HepG2 (cell line): ENCODE measurements around the gene CACNA1G. TPM values are rescaled to one million over a fixed set of nuclear protein-coding genes. Genes with fewer than 3 reads are reported as not detected.

Experiments
- ATAC-seq: fragments of 200-7000 bp; cut with Tn5 transposase; 3 replicates; pipeline ENCODE4 v1.9.1; 2020; ENCODE audit warnings: mild to moderate bottlenecking, moderate library complexity
- BruUV-seq: library from RNA; stranded (reverse); fragments of 400-500 nt; replicated peaks from 2 replicates; lab custom pipeline; 2021; lab: Mats Ljungman, UMichigan
- CTCF ChIA-PET: fragments of 300-600 bp; formaldehyde crosslinking; extraction: SDS; loops from one replicate; lab custom pipeline; 2021; ENCODE audit warnings: low total read pairs, inconsistent platforms, low intra/inter-chr PET ratio; lab: Yijun Ruan, JAX
- POLR2A ChIA-PET: fragments of 350-600 bp; sonication (Branson Sonifier 250); formaldehyde crosslinking; loops from one replicate; lab custom pipeline; 2020; ENCODE audit warnings: antibody characterized with exemption, inconsistent platforms; lab: Yijun Ruan, JAX
- DNase-seq: peaks from one replicate; pipeline ENCODE4 v3.0.0-alpha.2; 2015; ENCODE audit warnings: low spot score
- FAIRE-seq: peaks from 3 replicates; lab custom pipeline; 2011; peaks lifted over from hg19 to GRCh38; lab: Jason Lieb, UNC
- H2AFZ ChIP-seq: one replicate; pipeline ENCODE4 v1.6.1; 2011; ENCODE audit warnings: low read length, inconsistent platforms
- H3K27ac ChIP-seq: fragments of 300-600 bp; 3 replicates; pipeline ENCODE4 v1.8.0; 2011; ENCODE audit warnings: mixed run types, mild to moderate bottlenecking, mixed read lengths, low read length, inconsistent platforms; ENCODE audit not compliant: insufficient read depth; ENCODE audit errors: extremely low read length
- H3K27me3 ChIP-seq, 2 experiments: fragments of 200-600 bp in 1 of 2; 2 replicates in 1 of 2; 3 replicates in 1 of 2; pipeline versions ENCODE4 v1.6.0 to v1.8.0; 2011; ENCODE audit warnings: low read length in 2 of 2, mild to moderate bottlenecking in 2 of 2, moderate library complexity in 2 of 2, inconsistent platforms in 1 of 2; ENCODE audit not compliant: insufficient read depth in 2 of 2, control insufficient read depth in 1 of 2
- H3K36me3 ChIP-seq, 2 experiments: fragments of 200-600 bp in 1 of 2; replicated peaks in 1 of 2; 2 replicates in 1 of 2; 3 replicates in 1 of 2; pipeline versions ENCODE4 v1.5.1 to v1.8.0; 2011; ENCODE audit warnings: low read length in 2 of 2, inconsistent platforms in 1 of 2; ENCODE audit not compliant: insufficient read depth in 2 of 2, control insufficient read depth in 1 of 2
- H3K4me1 ChIP-seq: 2 replicates; pipeline ENCODE4 v1.5.1; 2012; ENCODE audit warnings: low read length, inconsistent platforms; ENCODE audit not compliant: insufficient read depth
- H3K4me2 ChIP-seq: 2 replicates; pipeline ENCODE4 v1.6.0; 2011; ENCODE audit warnings: low read depth, low read length, inconsistent platforms
- H3K4me3 ChIP-seq, 3 experiments: fragments of 200-600 bp in 1 of 3; sonication (generic), shearing (Covaris generic) in 1 of 3; replicated peaks in 1 of 3; 2 replicates each; pipeline ENCODE4 v1.5.1; 2011 to 2016; ENCODE audit warnings: low read length in 3 of 3, inconsistent platforms in 2 of 3, low read depth in 2 of 3, mild to moderate bottlenecking in 2 of 3, control low read depth in 1 of 3, mixed read lengths in 1 of 3; ENCODE audit not compliant: insufficient read depth in 1 of 3
- H3K79me2 ChIP-seq: one replicate; pipeline ENCODE4 v1.6.1; 2011; ENCODE audit warnings: low read length, inconsistent platforms; ENCODE audit not compliant: insufficient read depth
- H3K9ac ChIP-seq: 2 replicates; pipeline ENCODE4 v1.6.0; 2011; ENCODE audit warnings: mild to moderate bottlenecking, low read depth, low read length, inconsistent platforms; ENCODE audit not compliant: insufficient read depth
- H3K9me3 ChIP-seq: 2 replicates; pipeline ENCODE4 v1.5.1; 2012; ENCODE audit warnings: mild to moderate bottlenecking, low read length
- H4K20me1 ChIP-seq: 2 replicates; pipeline ENCODE4 v1.6.0; 2011; ENCODE audit warnings: inconsistent platforms, mild to moderate bottlenecking, low read length, moderate library complexity; ENCODE audit not compliant: insufficient read depth
- CSRNP1 ChIP-seq: sonication (generic); formaldehyde crosslinking; IDR thresholded peaks from 2 replicates; pipeline ENCODE4 v1.8.1; 2023; ENCODE audit warnings: mild to moderate bottlenecking, missing genetic modification reagents
- KLF11 ChIP-seq: IDR thresholded peaks from 2 replicates; pipeline ENCODE4 v1.6.1; 2016; ENCODE audit warnings: missing compliant biosample characterization
- PCBP1 ChIP-seq: fragments of 200-400 bp; formaldehyde crosslinking; IDR thresholded peaks from 2 replicates; pipeline ENCODE4 v1.6.1; 2017; ENCODE audit warnings: mild to moderate bottlenecking, low read depth, low read length, borderline replicate concordance
- ZNF639 ChIP-seq: conservative IDR thresholded peaks from 2 replicates; pipeline ENCODE4 v1.6.1; 2018; ENCODE audit warnings: missing genetic modification reagents
- WGBS: methylation state at CpG from one replicate; pipeline ENCODE4 v1.1.6; 2017; ENCODE audit warnings: low lambda C conversion rate; 5-methylcytosine and 5-hydroxymethylcytosine counted together
- in situ Hi-C: cut with HindIII; loops from 2 replicates; pipeline ENCODE4 v1.10.0; 2017; ENCODE audit warnings: low pct_unique_long_range_greater_than_20kb; ENCODE audit not compliant: extremely low pct_ligation_motif_present
- intact Hi-C: fragments of 100-400 bp; cut with micrococcal nuclease; formaldehyde crosslinking; loops from one replicate; pipeline ENCODE4 v1.10.0; 2022; ENCODE audit not compliant: unreplicated experiment
- polyA plus RNA-seq, 8 experiments: library from polyadenylated mRNA; depleted of rRNA in 3 of 8; stranded (reverse) in 7 of 8; unstranded in 1 of 8; fragments of >200 nt; fragmentation: Illumina TruSeq in 4 of 8; extraction: Trizol in 4 of 8; gene quantifications; 2 replicates each; pipeline versions ENCODE4 v1.2.1 to v1.2.3, GENCODE V29; 2011 to 2016; ENCODE audit warnings: low read depth in 4 of 8, missing spikeins in 1 of 8, mixed read lengths in 1 of 8; ENCODE audit not compliant: insufficient read depth in 1 of 8
- total RNA-seq, 5 experiments: library from RNA; depleted of rRNA; stranded (reverse); fragments of >200 nt; fragmentation: Illumina TruSeq; extraction: Trizol; gene quantifications; 2 replicates each; pipeline ENCODE4 v1.2.3, GENCODE V29; 2016; ENCODE audit warnings: low read depth in 1 of 5

The CACNA1G gene
- total and polyA plus RNA-seq, 2 of the 13 experiments (the other 11 are each of a cell fraction or from before 2014, with no cell fraction given): 0.02 TPM; not detected in 1

GRCh38 chr17:50560931-50561745, 623 bp downstream of the CACNA1G start (continued):
- no peak for TF ChIP-seq ZNF639 (CRISPR knock-in tag)
- TF ChIP-seq CSRNP1 (CRISPR knock-in tag): no peak

- Histone ChIP-seq H3K27ac (no peak overlapping the region), H3K79me2 (no peaks in the 10 kb centered on the region), H3K27me3 (peaks cover 28 to 54% of the 10 kb centered on the region in 2 experiments), H3K36me3 (no peaks in the 10 kb centered on the region), H3K4me1 (peaks cover 9% of the 10 kb centered on the region), H3K9ac (no peak overlapping the region), H4K20me1 (peaks cover 5% of the 10 kb centered on the region; the same call in 1 of the 2 replicates), H3K4me2 (no peak overlapping the region; the same call in 1 of the 2 replicates), H2AFZ (no peak overlapping the region), H3K9me3 (no peaks in the 10 kb centered on the region), H3K4me3 (peak overlapping the region in 1 of 3 experiments; percentile 27; a peak in 2 of 6 replicates)
- no peak for DNase-seq
- 16% methylated on average over 16 of the region's 27 CpGs for WGBS
- FAIRE-seq: no peak
- no TSS peak for BruUV-seq
- no peak for ATAC-seq
- ChIA-PET POLR2A (interaction anchor here (1.1 to 2.5 kb wide), 5 partner anchors 15 to 158 kb away, joined by 3 to 6 read pairs (median 4); partner anchors contain the start of genes LUC7L3 and SPATA20), CTCF (no interaction called here)
- TF ChIP-seq KLF11 (CRISPR knock-in tag) (no peak), PCBP1 (0 out of 2 replicates have a peak, but pooled peaks have one; percentile 76)
- intact Hi-C loops (no loop called here), in situ Hi-C loops (no loop called here)
Measured at GRCh38 chr17:50561746-50562141, 1.2 kb downstream of the CACNA1G start.
